Measurements from ENCODE around the gene HNRNPR.

DNA sequence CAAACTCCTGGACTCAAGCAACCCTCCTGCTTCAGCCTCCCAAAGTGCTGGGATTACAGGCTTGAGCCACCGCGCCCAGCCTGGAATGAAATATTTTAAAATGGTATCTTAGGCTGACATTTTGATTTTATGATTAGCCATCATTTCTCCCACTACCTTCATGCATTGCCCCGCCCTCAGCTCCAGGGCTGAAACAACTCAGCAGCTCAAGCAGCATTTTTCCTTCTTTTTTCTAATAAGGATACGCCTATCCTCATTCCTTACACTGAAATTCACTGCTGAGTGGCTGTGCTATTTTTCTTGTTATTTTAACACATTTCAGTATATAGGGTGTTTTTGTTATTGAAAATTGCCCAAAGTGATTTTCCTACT is 70.0 kb downstream of the HNRNPR start:
- TF ChIP-seq CHD2 (IDR thresholded peaks at IDR 0.05; ENCODE audit: low read length): no peak
- no peak for TF ChIP-seq POU5F1 (IDR thresholded peaks at IDR 0.05; ENCODE audit: low read depth, low read length)
